Neural cell (in vitro differentiated cells): Measurements from ENCODE around the gene NSL1. TPM values are rescaled to one million over a fixed set of nuclear protein-coding genes. Genes with fewer than 3 reads are reported as not detected.

ENCODE experiments used
- H2AFZ ChIP-seq: fragments of 200-600, 300-800 bp; sonication (generic), shearing (Covaris generic); 2 replicates; pipeline ENCODE4 v1.6.0; 2014; ENCODE audit warnings: low read depth, mild to moderate bottlenecking, antibody characterized with exemption, low read length, moderate library complexity
- H3F3A ChIP-seq: fragments of 200-600 bp; shearing (Covaris generic); 2 replicates; pipeline ENCODE4 v1.6.1; 2016; ENCODE audit warnings: mild to moderate bottlenecking, moderate library complexity, mixed read lengths, antibody characterized with exemption, low read length; ENCODE audit not compliant: insufficient read depth, poor library complexity, severe bottlenecking
- H3K27ac ChIP-seq: fragments of 200-600, 300-800 bp; sonication (generic), shearing (Covaris generic); 2 replicates; pipeline ENCODE4 v1.5.1; 2014; ENCODE audit warnings: mild to moderate bottlenecking, low read length, moderate library complexity
- H3K27me3 ChIP-seq: fragments of 300-800, 200-600 bp; sonication (generic), shearing (Covaris generic); 2 replicates; pipeline ENCODE4 v1.6.0; 2014; ENCODE audit warnings: mild to moderate bottlenecking, low read depth, low read length, moderate library complexity; ENCODE audit not compliant: insufficient read depth
- H3K36me3 ChIP-seq: fragments of 300-800, 200-600 bp; sonication (generic), shearing (Covaris generic); 2 replicates; pipeline ENCODE4 v1.5.1; 2014; ENCODE audit warnings: mild to moderate bottlenecking, antibody characterized with exemption, low read length, moderate library complexity; ENCODE audit not compliant: insufficient read depth
- H3K4me2 ChIP-seq: fragments of 300-800, 200-600 bp; sonication (generic), shearing (Covaris generic); 2 replicates; pipeline ENCODE4 v1.6.0; 2014; ENCODE audit warnings: mild to moderate bottlenecking, low read length
- H3K4me3 ChIP-seq: fragments of 300-800, 200-600 bp; sonication (generic), shearing (Covaris generic); 2 replicates; pipeline ENCODE4 v1.5.1; 2014; ENCODE audit warnings: mild to moderate bottlenecking, low read length, moderate library complexity
- H3K79me2 ChIP-seq: fragments of 200-600 bp; shearing (Covaris generic); replicated peaks from 2 replicates; pipeline ENCODE4 v1.6.0; 2014; ENCODE audit warnings: mild to moderate bottlenecking, low read length, moderate library complexity; ENCODE audit not compliant: insufficient read depth
- H3K9ac ChIP-seq: fragments of 300-800, 200-600 bp; sonication (generic), shearing (Covaris generic); 2 replicates; pipeline ENCODE4 v1.6.1; 2016; ENCODE audit warnings: mild to moderate bottlenecking, low read length, mixed read lengths
- H3K9me2 ChIP-seq: fragments of 200-600 bp; shearing (Covaris generic); 2 replicates; pipeline ENCODE4 v1.6.1; 2016; ENCODE audit warnings: mild to moderate bottlenecking, low read length, mixed read lengths; ENCODE audit not compliant: insufficient read depth
- H3K9me3 ChIP-seq: fragments of 200-600, 300-800 bp; sonication (generic), shearing (Covaris generic); 2 replicates; pipeline ENCODE4 v1.6.1; 2016; ENCODE audit warnings: mild to moderate bottlenecking, mixed run types, low read length, moderate library complexity, mixed read lengths
- H4K20me1 ChIP-seq: fragments of 200-600 bp; shearing (Covaris generic); 2 replicates; pipeline ENCODE4 v1.6.1; 2016; ENCODE audit warnings: mild to moderate bottlenecking, mixed run types; ENCODE audit not compliant: insufficient read depth
- CTCF ChIP-seq: fragments of 450-650 bp; IDR thresholded peaks from 2 replicates; pipeline ENCODE4 v1.5.1; 2014; ENCODE audit warnings: antibody characterized with exemption, mild to moderate bottlenecking, moderate library complexity; ENCODE audit not compliant: poor library complexity, severe bottlenecking
- EP300 ChIP-seq: fragments of 450-650 bp; conservative IDR thresholded peaks from 2 replicates; pipeline ENCODE4 v1.6.1; 2014; ENCODE audit warnings: antibody characterized with exemption, mild to moderate bottlenecking, moderate library complexity; ENCODE audit not compliant: poor library complexity, severe bottlenecking
- EZH2 ChIP-seq: fragments of 200-600, 300-800 bp; shearing (Covaris generic), sonication (generic); IDR thresholded peaks from 2 replicates; pipeline ENCODE4 v1.6.1; 2014; ENCODE audit warnings: antibody characterized with exemption, low read length, borderline replicate concordance, mild to moderate bottlenecking; ENCODE audit not compliant: insufficient read depth, poor library complexity, severe bottlenecking
- MXI1 ChIP-seq: fragments of 450-650 bp; conservative IDR thresholded peaks from 2 replicates; pipeline ENCODE4 v1.6.1; 2014; ENCODE audit warnings: antibody characterized with exemption, mild to moderate bottlenecking; ENCODE audit not compliant: poor library complexity, severe bottlenecking
- POLR2AphosphoS5 ChIP-seq: IDR thresholded peaks from 2 replicates; pipeline ENCODE4 v1.6.1; 2012
- RAD21 ChIP-seq: fragments of 450-650 bp; conservative IDR thresholded peaks from 2 replicates; pipeline ENCODE4 v1.6.1; 2014; ENCODE audit warnings: antibody characterized with exemption, mild to moderate bottlenecking, moderate library complexity
- REST ChIP-seq: IDR thresholded peaks from 2 replicates; pipeline ENCODE4 v1.6.1; 2012; ENCODE audit warnings: borderline replicate concordance
- SMC3 ChIP-seq: fragments of 450-650 bp; conservative IDR thresholded peaks from 2 replicates; pipeline ENCODE4 v1.6.1; 2014; ENCODE audit warnings: antibody characterized with exemption, mild to moderate bottlenecking, moderate library complexity; ENCODE audit not compliant: poor library complexity
- TAF1 ChIP-seq: IDR thresholded peaks from 2 replicates; pipeline ENCODE4 v1.6.1; 2012; ENCODE audit warnings: low read depth
- polyA plus RNA-seq: library from polyadenylated mRNA; depleted of rRNA; stranded (reverse); fragments of >200 nt; gene quantifications from 2 replicates; pipeline ENCODE4 v1.2.3, GENCODE V29; 2014

Gene NSL1
- polyA plus RNA-seq, 1 donor from 2014 or later, result 40.4 TPM

DNA sequence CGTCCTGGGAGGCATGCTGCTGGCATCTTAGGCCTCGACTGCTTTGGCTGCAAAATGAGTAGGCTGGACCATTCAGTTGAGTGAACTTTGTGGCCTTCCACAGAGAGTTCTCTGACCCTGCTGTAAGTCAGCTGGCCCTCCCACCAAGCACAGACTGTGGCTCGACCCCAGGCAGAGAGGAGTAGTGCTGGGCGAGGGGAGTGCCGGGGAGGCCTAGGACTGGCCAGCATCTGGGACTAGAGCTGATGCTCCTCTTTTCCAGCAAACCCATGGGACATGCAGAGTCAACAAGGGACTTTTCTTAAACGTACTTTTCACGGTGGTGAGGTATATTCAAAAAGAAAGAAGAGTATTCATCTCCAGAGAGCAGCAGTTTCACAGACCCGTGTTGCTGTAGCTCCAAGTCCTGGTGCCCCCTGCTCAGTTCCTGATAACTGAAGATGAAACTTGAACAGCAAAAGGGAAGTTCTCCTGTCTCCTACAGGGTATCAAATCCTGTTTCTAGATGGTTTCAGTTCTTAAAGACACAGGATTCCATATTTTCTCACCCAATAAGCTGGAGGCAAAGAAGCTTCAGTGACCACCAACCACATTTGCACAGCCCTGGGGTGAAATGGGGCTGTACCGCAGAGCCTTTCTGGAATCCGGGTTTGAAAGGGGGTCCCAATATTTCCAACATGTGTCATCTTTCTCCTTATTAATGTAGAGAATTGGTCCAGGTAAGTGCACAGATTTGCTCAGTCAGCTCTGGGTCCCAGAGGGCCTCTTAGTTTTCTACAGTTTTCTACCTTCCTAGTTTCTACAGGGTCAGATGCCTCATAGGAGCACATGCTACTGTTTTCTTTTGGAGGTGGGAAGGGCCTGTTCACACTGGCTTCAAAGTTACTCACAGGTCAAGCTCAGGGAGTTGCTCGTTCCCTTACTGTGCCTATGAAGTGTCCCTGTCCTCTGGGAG lies 112.8 kb downstream of the NSL1 start:
- Histone ChIP-seq H3K9ac (no peak overlapping the region), H3K4me2 (no peak overlapping the region), H3K9me2 (no peaks in the 10 kb centered on the region), H2AFZ (no peak overlapping the region), H3K4me3 (no peak overlapping the region), H4K20me1 (no peaks in the 10 kb centered on the region), H3K79me2 (no peaks in the 10 kb centered on the region), H3K27me3 (no peaks in the 10 kb centered on the region), H3K36me3 (no peaks in the 10 kb centered on the region), H3K27ac (no peak overlapping the region), H3K9me3 (no peaks in the 10 kb centered on the region), H3F3A (no peaks in the 10 kb centered on the region)
- TF ChIP-seq CTCF, result no peak
- TF ChIP-seq EP300, result no peak
- TF ChIP-seq POLR2AphosphoS5, result no peak
- TF ChIP-seq TAF1, result no peak
- no peak for TF ChIP-seq MXI1
- no peak for TF ChIP-seq EZH2
- TF ChIP-seq SMC3, result no peak
- no peak for TF ChIP-seq RAD21
- no peak for TF ChIP-seq REST

DNA sequence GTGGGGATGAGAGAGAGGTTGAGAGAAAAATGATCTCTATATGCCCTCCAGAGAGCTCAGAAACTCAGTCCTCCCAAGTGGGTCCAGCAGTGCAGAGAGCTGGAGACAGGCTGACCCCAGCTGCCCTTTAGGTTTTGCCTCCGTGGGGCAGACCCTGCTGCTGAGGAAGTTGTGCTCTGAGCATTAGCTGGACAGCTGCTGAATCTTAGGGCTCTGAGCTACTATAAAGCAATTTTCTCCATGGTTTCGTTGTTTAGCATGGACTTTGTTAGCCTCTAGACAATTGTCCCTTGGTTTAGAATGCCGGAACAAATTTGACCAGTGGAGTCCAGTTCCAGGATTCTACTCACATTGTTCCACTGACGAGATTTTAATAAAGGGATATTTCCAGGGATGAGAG lies 114.0 kb downstream of the NSL1 start:
- H3K36me3 ChIP-seq, result no peaks in the 10 kb centered on the region
- no peaks in the 10 kb centered on the region for H3K27me3 ChIP-seq
- no peak overlapping the region for H3K4me3 ChIP-seq
- no peak overlapping the region for H3K27ac ChIP-seq
- no peaks in the 10 kb centered on the region for H4K20me1 ChIP-seq
- H3K4me2 ChIP-seq, result no peak overlapping the region
- H3K9me2 ChIP-seq, result no peaks in the 10 kb centered on the region
- no peak overlapping the region for H3K9ac ChIP-seq
- H2AFZ ChIP-seq, result no peak overlapping the region
- H3F3A ChIP-seq, result no peaks in the 10 kb centered on the region
- no peak for TF ChIP-seq POLR2AphosphoS5
- TF ChIP-seq EP300, result no peak
- TF ChIP-seq REST, result no peak
- no peak for TF ChIP-seq EZH2
- no peak for TF ChIP-seq TAF1
- no peak for TF ChIP-seq RAD21
- H3K9me3 ChIP-seq, result no peaks in the 10 kb centered on the region
- H3K79me2 ChIP-seq, result no peaks in the 10 kb centered on the region
